Hematopoietic multipotent progenitor cell treated with erythropoietin and hydrocortisone succinate and interleukin-3 and kit ligand, for 15 days (in vitro differentiated cells): ENCODE measurements around the gene GNAQ.
A peak's percentile ranks its signal among the peaks of the same experiment; 100 is the strongest.
"Not testable (repeated sequence)": the region's sequence is repeated elsewhere in the genome, so short reads cannot be mapped to it uniquely, and the experiment has no call there.

Experiments
- DNase-seq: peaks from one replicate; pipeline ENCODE4 v3.0.0-alpha.2; 2015; ENCODE audit warnings: low spot score

GNAQ gene

GRCh38 chr9:77903666-77904285 is 127.8 kb downstream of the GNAQ start:
- no peak for DNase-seq

- no peak for DNase-seq
Observed at GRCh38 chr9:77901771-77902170, 129.8 kb downstream of the GNAQ start.

- DNase-seq: no peak
Observed at GRCh38 chr9:77901018-77901417, 130.6 kb downstream of the GNAQ start.

GRCh38 chr9:77899679-77900354 is 131.8 kb downstream of the GNAQ start:
- no peak for DNase-seq

GRCh38 chr9:77898864-77899263 is 132.7 kb downstream of the GNAQ start:
- no peak for DNase-seq

- peak; percentile 40 for DNase-seq
Observed at GRCh38 chr9:77896938-77897667, 134.5 kb downstream of the GNAQ start.

GRCh38 chr9:77896269-77896937 is 135.2 kb downstream of the GNAQ start:
- no peak for DNase-seq

- DNase-seq: peak; percentile 43
Observed at GRCh38 chr9:77893706-77894105, 137.9 kb downstream of the GNAQ start.

- peak; percentile 86 for DNase-seq
Observed at GRCh38 chr9:77892955-77893514, 138.6 kb downstream of the GNAQ start.

GRCh38 chr9:77892171-77892570 is 139.4 kb downstream of the GNAQ start:
- peak; percentile 30 for DNase-seq

GRCh38 chr9:77891128-77891800 is 140.3 kb downstream of the GNAQ start:
- peak; percentile 71 for DNase-seq

- DNase-seq: no peak
Observed at GRCh38 chr9:77887662-77888061, 143.9 kb downstream of the GNAQ start.

- DNase-seq: no peak
Observed at GRCh38 chr9:77885104-77885672, 146.4 kb downstream of the GNAQ start.

- DNase-seq: no peak
Observed at GRCh38 chr9:77883846-77884771, 147.5 kb downstream of the GNAQ start.

GRCh38 chr9:77883133-77883532 is 148.5 kb downstream of the GNAQ start:
- no peak for DNase-seq

GRCh38 chr9:77882294-77882693 is 149.3 kb downstream of the GNAQ start:
- peak; percentile 31 for DNase-seq

GRCh38 chr9:77881634-77882033 is 150.0 kb downstream of the GNAQ start:
- DNase-seq: not testable (repeated sequence)

- DNase-seq: no peak
Observed at GRCh38 chr9:77881111-77881510, 150.5 kb downstream of the GNAQ start.

GRCh38 chr9:77879437-77879943 is 152.1 kb downstream of the GNAQ start:
- no peak for DNase-seq

GRCh38 chr9:77878793-77879192 is 152.8 kb downstream of the GNAQ start:
- DNase-seq: not testable (repeated sequence)
